Loucy (cell line): ENCODE data around the gene WNK1.
A peak's percentile ranks its signal among the peaks of the same experiment; 100 is the strongest.

Experiments
- H2AFZ ChIP-seq: fragments of 200-600 bp; sonication (generic); 2 replicates; pipeline ENCODE4 v1.6.0; 2016; ENCODE audit warnings: antibody characterized with exemption, mild to moderate bottlenecking, low read length, moderate library complexity
- H3F3A ChIP-seq: fragments of 200-600 bp; 2 replicates; pipeline ENCODE4 v1.6.0; 2016; ENCODE audit warnings: antibody characterized with exemption, low read depth, mild to moderate bottlenecking
- H3K27me3 ChIP-seq: fragments of 200-600 bp; sonication (generic); 2 replicates; pipeline ENCODE4 v1.6.1; 2014; ENCODE audit warnings: low read length, mild to moderate bottlenecking; ENCODE audit not compliant: insufficient read depth, poor library complexity, severe bottlenecking
- H3K36me3 ChIP-seq: fragments of 200-600 bp; sonication (generic); 2 replicates; pipeline ENCODE4 v1.6.1; 2016; ENCODE audit warnings: low read length; ENCODE audit not compliant: insufficient read depth
- H3K4me1 ChIP-seq: fragments of 200-600 bp; sonication (generic); 2 replicates; pipeline ENCODE4 v1.5.1; 2014; ENCODE audit warnings: low read length, mild to moderate bottlenecking; ENCODE audit not compliant: insufficient read depth, poor library complexity, severe bottlenecking
- H3K4me2 ChIP-seq: fragments of 200-600 bp; sonication (generic); 2 replicates; pipeline ENCODE4 v1.6.0; 2014; ENCODE audit warnings: antibody characterized with exemption, low read length, low read depth, mild to moderate bottlenecking; ENCODE audit not compliant: poor library complexity, severe bottlenecking
- H3K4me3 ChIP-seq: fragments of 200-600 bp; sonication (generic); 2 replicates; pipeline ENCODE4 v1.5.1; 2014; ENCODE audit warnings: low read length, mild to moderate bottlenecking, mixed read lengths; ENCODE audit not compliant: poor library complexity, severe bottlenecking
- H3K79me2 ChIP-seq: fragments of 200-600 bp; sonication (generic); 2 replicates; pipeline ENCODE4 v1.6.1; 2014; ENCODE audit warnings: low read length; ENCODE audit not compliant: insufficient read depth
- H3K9ac ChIP-seq: fragments of 200-600 bp; sonication (generic); 2 replicates; pipeline ENCODE4 v1.6.0; 2014; ENCODE audit warnings: mild to moderate bottlenecking, low read depth, low read length, moderate library complexity; ENCODE audit not compliant: poor library complexity, severe bottlenecking
- H3K9me2 ChIP-seq: fragments of 200-600 bp; sonication (generic); replicated peaks from 2 replicates; pipeline ENCODE4 v1.6.1; 2016; ENCODE audit warnings: low read depth, low read length, mixed read lengths
- H3K9me3 ChIP-seq: fragments of 200-600 bp; sonication (generic); 2 replicates; pipeline ENCODE4 v1.6.1; 2014; ENCODE audit warnings: mild to moderate bottlenecking, antibody characterized with exemption, low read length, low read depth; ENCODE audit not compliant: insufficient read depth
- H4K20me1 ChIP-seq: fragments of 200-600 bp; sonication (generic); 2 replicates; pipeline ENCODE4 v1.6.0; 2014; ENCODE audit warnings: antibody characterized with exemption, low read length, mild to moderate bottlenecking; ENCODE audit not compliant: insufficient read depth, poor library complexity, severe bottlenecking
- CTCF ChIP-seq: fragments of 200-600 bp; sonication (generic); conservative IDR thresholded peaks from 2 replicates; pipeline ENCODE4 v1.5.1; 2014; ENCODE audit warnings: mild to moderate bottlenecking, antibody characterized with exemption, low read length
- EZH2phosphoT487 ChIP-seq: fragments of 200-600 bp; IDR thresholded peaks from 2 replicates; pipeline ENCODE4 v1.6.1; 2018; ENCODE audit warnings: antibody characterized with exemption, mild to moderate bottlenecking, moderate library complexity, borderline replicate concordance

Gene WNK1

GRCh38 chr12:837548-837947 lies 85.2 kb downstream of the WNK1 start:
- Histone ChIP-seq H3K9ac (no peak overlapping the region), H3F3A (no peaks in the 10 kb centered on the region), H4K20me1 (peaks cover 54% of the 10 kb centered on the region), H3K4me3 (no peak overlapping the region), H3K27me3 (no peaks in the 10 kb centered on the region), H2AFZ (no peak overlapping the region), H3K36me3 (peaks cover 78% of the 10 kb centered on the region; the same call in 1 of the 2 replicates), H3K4me1 (no peaks in the 10 kb centered on the region), H3K9me2 (no peaks in the 10 kb centered on the region), H3K79me2 (peaks cover 83% of the 10 kb centered on the region), H3K4me2 (no peak overlapping the region), H3K9me3 (no peaks in the 10 kb centered on the region)
- TF ChIP-seq EZH2phosphoT487 = no peak
- TF ChIP-seq CTCF = no peak

- Histone ChIP-seq H3K9ac (no peak overlapping the region), H3K4me3 (no peak overlapping the region), H3K4me2 (peak overlapping the region; percentile 5), H3K79me2 (peaks cover 86% of the 10 kb centered on the region), H3K36me3 (peaks cover 59% of the 10 kb centered on the region; the same call in 1 of the 2 replicates), H3K27me3 (no peaks in the 10 kb centered on the region), H3K4me1 (peaks cover 8% of the 10 kb centered on the region), H3F3A (no peaks in the 10 kb centered on the region), H3K9me2 (no peaks in the 10 kb centered on the region), H3K9me3 (no peaks in the 10 kb centered on the region), H2AFZ (no peak overlapping the region), H4K20me1 (peaks cover 64% of the 10 kb centered on the region)
- TF ChIP-seq CTCF = no peak
- TF ChIP-seq EZH2phosphoT487 = no peak
Measured at GRCh38 chr12:843609-844008, 91.2 kb downstream of the WNK1 start.

GRCh38 chr12:846421-846820 lies 94.0 kb downstream of the WNK1 start:
- H4K20me1 ChIP-seq = peaks cover 72% of the 10 kb centered on the region
- no peak overlapping the region for H3K4me2 ChIP-seq
- H3K4me3 ChIP-seq = no peak overlapping the region
- H3K4me1 ChIP-seq = peaks cover 22% of the 10 kb centered on the region
- H3K9ac ChIP-seq = no peak overlapping the region
- no peaks in the 10 kb centered on the region for H3K27me3 ChIP-seq
- peaks cover 80% of the 10 kb centered on the region for H3K79me2 ChIP-seq
- H3K9me2 ChIP-seq = no peaks in the 10 kb centered on the region
- peaks cover 38% of the 10 kb centered on the region; the same call in 1 of the 2 replicates for H3K36me3 ChIP-seq
- no peak overlapping the region for H2AFZ ChIP-seq
- no peaks in the 10 kb centered on the region for H3K9me3 ChIP-seq
- 0 out of 2 replicates have a peak, but pooled peaks cover 3% of the 10 kb centered on the region for H3F3A ChIP-seq
- TF ChIP-seq CTCF (no peak), EZH2phosphoT487 (no peak)
